Smooth muscle cell (in vitro differentiated cells): ENCODE data around the gene CHN2. TPM values are rescaled to one million over a fixed set of nuclear protein-coding genes. Genes with fewer than 3 reads are reported as not detected.

Source experiments
- DNase-seq: peaks from one replicate; lab custom pipeline; 2025; ENCODE audit not compliant: unreplicated experiment; lab: John Stamatoyannopoulos, UW
- H2AFZ ChIP-seq: fragments of 200-600 bp; sonication (generic); 2 replicates; pipeline ENCODE4 v1.6.0; 2016; ENCODE audit warnings: antibody characterized with exemption, low read depth, mild to moderate bottlenecking
- H3F3A ChIP-seq: fragments of 200-600 bp; sonication (generic); 2 replicates; pipeline ENCODE4 v1.6.0; 2017; ENCODE audit warnings: antibody characterized with exemption, low read depth
- H3K27ac ChIP-seq: fragments of 200-600 bp; sonication (generic); 2 replicates; pipeline ENCODE4 v1.5.1; 2016; ENCODE audit warnings: low read depth, mild to moderate bottlenecking
- H3K27me3 ChIP-seq: fragments of 200-600 bp; sonication (generic); 2 replicates; pipeline ENCODE4 v1.6.1; 2016; ENCODE audit warnings: low read depth, mild to moderate bottlenecking
- H3K36me3 ChIP-seq: fragments of 200-600 bp; sonication (generic); 2 replicates; pipeline ENCODE4 v1.5.1; 2016; ENCODE audit warnings: low read depth
- H3K4me1 ChIP-seq: fragments of 200-600 bp; sonication (generic); 2 replicates; pipeline ENCODE4 v1.5.1; 2016; ENCODE audit warnings: low read depth
- H3K4me2 ChIP-seq: fragments of 200-600 bp; sonication (generic); 2 replicates; pipeline ENCODE4 v1.6.0; 2016; ENCODE audit warnings: mild to moderate bottlenecking
- H3K4me3 ChIP-seq: fragments of 200-600 bp; sonication (generic); 2 replicates; pipeline ENCODE4 v1.5.1; 2016; ENCODE audit warnings: mild to moderate bottlenecking
- H3K79me2 ChIP-seq: fragments of 200-600 bp; sonication (generic); 2 replicates; pipeline ENCODE4 v1.6.0; 2016; ENCODE audit warnings: low read depth, mild to moderate bottlenecking
- H3K9ac ChIP-seq: fragments of 200-600 bp; sonication (generic); 2 replicates; pipeline ENCODE4 v1.6.0; 2016; ENCODE audit warnings: low read depth
- H3K9me3 ChIP-seq: fragments of 200-600 bp; sonication (generic); replicated peaks from 2 replicates; pipeline ENCODE4 v1.5.1; 2016; ENCODE audit warnings: low read depth
- H4K20me1 ChIP-seq: fragments of 200-600 bp; sonication (generic); 2 replicates; pipeline ENCODE4 v1.6.0; 2016; ENCODE audit warnings: low read depth
- CTCF ChIP-seq: fragments of 200-600 bp; sonication (generic); IDR thresholded peaks from 2 replicates; pipeline ENCODE4 v1.5.1; 2017; ENCODE audit warnings: borderline replicate concordance, mild to moderate bottlenecking, antibody characterized with exemption; ENCODE audit not compliant: insufficient read depth, poor library complexity, severe bottlenecking
- WGBS: methylation state at CpG from one replicate; pipeline ENCODE4 v1.1.7; 2016; ENCODE audit warnings: low lambda C conversion rate; 5-methylcytosine and 5-hydroxymethylcytosine counted together
- polyA plus RNA-seq: library from polyadenylated mRNA; unstranded; fragments of >200 nt; fragmentation: Nextera tagmentation; extraction: Ambion mirVana; gene quantifications from 2 replicates; pipeline ENCODE4 v1.2.1, GENCODE V29; 2016
- total RNA-seq: library from RNA; depleted of rRNA; stranded (reverse); fragments of >200 nt; gene quantifications from 2 replicates; pipeline ENCODE4 v1.2.3, GENCODE V29; 2014

The CHN2 gene
- total and polyA plus RNA-seq, 2 experiments from 2014 or later = 7.4 to 20.7 TPM

DNA sequence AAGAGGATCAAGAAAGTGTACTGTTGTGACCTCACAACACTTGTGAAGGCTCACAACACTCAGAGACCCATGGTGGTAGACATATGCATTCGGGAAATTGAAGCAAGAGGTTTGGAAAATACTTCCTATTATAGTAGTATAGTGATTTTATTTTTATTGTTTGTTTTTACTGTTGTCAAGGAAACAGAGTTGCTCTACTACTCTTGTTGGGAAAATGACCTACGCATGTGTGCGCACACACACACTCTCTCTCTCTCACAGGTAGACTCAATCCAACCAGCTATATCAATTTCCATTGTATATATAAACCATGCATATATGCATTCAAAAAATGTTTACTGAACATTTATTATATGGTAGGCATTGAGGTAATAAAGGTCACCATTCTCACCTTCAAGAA lies 305.4 kb downstream of the CHN2 start:
- no peaks in the 10 kb centered on the region for H3F3A ChIP-seq
- H4K20me1 ChIP-seq = no peaks in the 10 kb centered on the region

GRCh38 chr7:29500719-29501118 lies 306.1 kb downstream of the CHN2 start:
- no peak overlapping the region for H3K9ac ChIP-seq
- TF ChIP-seq CTCF = no peak
- no peak overlapping the region for H3K4me3 ChIP-seq
- no peak overlapping the region for H3K27ac ChIP-seq
- H4K20me1 ChIP-seq = no peaks in the 10 kb centered on the region
- H3K4me2 ChIP-seq = no peak overlapping the region
- 98% methylated on average over 3 of the region's 3 CpGs for WGBS
- H3F3A ChIP-seq = no peaks in the 10 kb centered on the region
- no peaks in the 10 kb centered on the region for H3K36me3 ChIP-seq
- H3K27me3 ChIP-seq = no peaks in the 10 kb centered on the region
- H2AFZ ChIP-seq = no peak overlapping the region
- no peaks in the 10 kb centered on the region for H3K79me2 ChIP-seq
- H3K9me3 ChIP-seq = no peaks in the 10 kb centered on the region
- DNase-seq = no peak
- peaks cover 3% of the 10 kb centered on the region for H3K4me1 ChIP-seq

More for the DNA sequence above, 305.4 kb downstream of the CHN2 start:
- Histone ChIP-seq H3K4me1 (peaks cover 7% of the 10 kb centered on the region), H3K9ac (no peak overlapping the region), H2AFZ (no peak overlapping the region), H3K4me2 (no peak overlapping the region), H3K27ac (no peak overlapping the region), H3K36me3 (no peaks in the 10 kb centered on the region), H3K27me3 (no peaks in the 10 kb centered on the region), H3K9me3 (no peaks in the 10 kb centered on the region), H3K79me2 (no peaks in the 10 kb centered on the region), H3K4me3 (no peak overlapping the region)
- no peak for TF ChIP-seq CTCF
- no peak for DNase-seq
- WGBS = 96% methylated on average over 3 of the region's 3 CpGs

GRCh38 chr7:29502133-29502532 lies 307.6 kb downstream of the CHN2 start:
- DNase-seq = no peak
- Histone ChIP-seq H3K4me3 (no peak overlapping the region), H3F3A (no peaks in the 10 kb centered on the region), H3K27ac (no peak overlapping the region), H3K27me3 (no peaks in the 10 kb centered on the region), H2AFZ (no peak overlapping the region), H3K36me3 (no peaks in the 10 kb centered on the region), H3K4me2 (no peak overlapping the region), H3K79me2 (no peaks in the 10 kb centered on the region), H3K9me3 (no peaks in the 10 kb centered on the region), H3K9ac (no peak overlapping the region), H4K20me1 (no peaks in the 10 kb centered on the region), H3K4me1 (no peaks in the 10 kb centered on the region)
- TF ChIP-seq CTCF = no peak
- 83% methylated on average over 2 of the region's 2 CpGs for WGBS

DNA sequence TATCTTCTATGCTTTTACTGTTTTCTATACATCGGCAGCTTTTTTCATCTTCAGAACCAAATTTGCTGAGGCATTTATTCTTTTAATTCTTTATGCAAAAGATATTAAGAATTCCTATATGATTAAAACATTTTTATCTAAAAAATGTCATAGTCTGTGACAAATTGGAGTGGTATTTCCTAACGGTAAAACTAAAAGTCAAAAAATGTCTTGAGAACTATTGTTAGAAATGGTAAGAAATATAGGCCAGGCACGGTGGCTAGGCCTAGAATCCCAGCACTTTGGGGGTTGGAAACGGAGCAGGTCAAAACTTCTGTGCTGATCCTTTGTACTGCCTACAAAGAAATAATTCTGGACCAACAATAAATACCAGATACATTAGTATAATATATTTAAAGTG lies 311.4 kb downstream of the CHN2 start:
- Histone ChIP-seq H3F3A (no peaks in the 10 kb centered on the region), H3K27me3 (no peaks in the 10 kb centered on the region), H3K27ac (no peak overlapping the region), H4K20me1 (no peaks in the 10 kb centered on the region), H3K4me2 (no peak overlapping the region), H3K9ac (no peak overlapping the region), H3K9me3 (no peaks in the 10 kb centered on the region), H3K79me2 (no peaks in the 10 kb centered on the region), H3K4me3 (no peak overlapping the region), H3K4me1 (no peaks in the 10 kb centered on the region), H3K36me3 (no peaks in the 10 kb centered on the region), H2AFZ (no peak overlapping the region)
- no peak for DNase-seq
- 96% methylated on average over 4 of the region's 4 CpGs for WGBS
- TF ChIP-seq CTCF = no peak
